ENCODE data around the gene HGS. TPM values are rescaled to one million over a fixed set of nuclear protein-coding genes. Genes with fewer than 3 reads are reported as not detected.

HGS gene
- total and polyA plus RNA-seq, 2 of the 13 experiments (the other 11 are each of a cell fraction or from before 2014, with no cell fraction given): 73.3 to 78.1 TPM

DNA sequence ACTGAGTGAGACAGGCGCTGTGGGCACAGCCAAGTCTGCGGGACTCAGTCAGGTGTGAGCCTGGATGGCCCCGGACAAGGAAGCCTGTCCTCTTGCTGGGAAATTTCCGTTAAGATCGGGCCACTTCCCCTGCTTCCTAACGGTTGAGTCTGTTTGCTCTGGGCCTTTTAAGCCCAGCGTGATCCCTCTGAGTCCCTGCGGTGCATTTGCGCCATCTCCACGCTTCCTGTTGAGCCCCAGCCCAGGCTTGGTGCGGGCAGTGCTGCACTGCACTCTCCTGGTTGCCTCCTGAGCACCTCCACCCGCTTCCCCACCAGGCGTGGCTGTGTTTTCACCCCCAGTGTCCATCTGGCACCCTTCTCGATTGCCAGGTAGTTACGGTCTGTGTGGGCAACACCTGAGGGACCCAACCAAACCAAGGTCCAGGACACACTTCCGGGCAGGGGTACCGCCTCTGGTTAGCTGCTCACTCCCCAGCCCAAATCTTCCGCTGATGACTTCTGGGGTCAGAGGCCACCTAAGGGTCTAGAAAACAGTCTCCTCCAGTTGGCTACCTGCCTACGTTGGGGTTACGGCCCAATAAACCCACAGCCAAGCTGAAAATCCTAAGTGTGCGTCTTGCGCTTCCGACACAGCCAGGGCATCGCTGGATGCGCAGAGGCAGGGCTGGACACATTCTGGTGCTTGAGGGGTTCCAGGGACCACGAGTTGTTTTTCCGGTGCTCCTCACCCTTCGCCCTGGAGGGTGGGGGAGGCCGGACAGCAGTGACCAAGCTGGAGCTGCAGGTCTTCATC, 26.9 kb downstream of the HGS start (continued):
- no peak for TF ChIP-seq ZFP37 (CRISPR knock-in tag; IDR thresholded peaks at IDR 0.05; ENCODE audit: borderline replicate concordance)
- no peak for TF ChIP-seq ZNF557 (CRISPR knock-in tag; IDR thresholded peaks at IDR 0.05)
- TF ChIP-seq POLR2A (IDR thresholded peaks at IDR 0.05; ENCODE audit: insufficient read depth in 1 of 2, low read depth in 2 of 2, low read length in 2 of 2): no peak; a peak in 1 of 4 replicates
- TF ChIP-seq ZNF253 (CRISPR knock-in tag; IDR thresholded peaks at IDR 0.05; ENCODE audit: borderline replicate concordance): no peak
- TF ChIP-seq SALL1 (CRISPR knock-in tag; IDR thresholded peaks at IDR 0.05): no peak
- TF ChIP-seq, protein P1, sequence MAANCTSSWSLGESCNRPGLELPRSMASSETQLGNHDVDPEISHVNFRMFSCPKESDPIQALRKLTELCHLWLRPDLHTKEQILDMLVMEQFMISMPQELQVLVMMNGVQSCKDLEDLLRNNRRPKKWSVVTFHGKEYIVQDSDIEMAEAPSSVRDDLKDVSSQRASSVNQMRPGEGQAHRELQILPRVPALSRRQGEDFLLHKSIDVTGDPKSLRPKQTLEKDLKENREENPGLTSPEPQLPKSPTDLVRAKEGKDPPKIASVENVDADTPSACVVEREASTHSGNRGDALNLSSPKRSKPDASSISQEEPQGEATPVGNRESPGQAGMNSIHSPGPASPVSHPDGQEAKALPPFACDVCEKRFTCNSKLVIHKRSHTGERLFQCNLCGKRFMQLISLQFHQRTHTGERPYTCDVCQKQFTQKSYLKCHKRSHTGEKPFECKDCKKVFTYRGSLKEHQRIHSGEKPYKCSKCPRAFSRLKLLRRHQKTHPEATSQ (CRISPR knock-in tag; IDR thresholded peaks at IDR 0.05; ENCODE audit: borderline replicate concordance): no peak
- TF ChIP-seq SKI (IDR thresholded peaks at IDR 0.05; ENCODE audit: partially characterized antibody): no peak
- TF ChIP-seq ZNF446 (CRISPR knock-in tag; IDR thresholded peaks at IDR 0.05): no peak
- TF ChIP-seq SRSF1 (optimal IDR thresholded peaks at IDR 0.05; ENCODE audit: low read depth, low read length): no peak
- TF ChIP-seq KLF16 (CRISPR knock-in tag; IDR thresholded peaks at IDR 0.05): no peak
- TF ChIP-seq, protein P2, sequence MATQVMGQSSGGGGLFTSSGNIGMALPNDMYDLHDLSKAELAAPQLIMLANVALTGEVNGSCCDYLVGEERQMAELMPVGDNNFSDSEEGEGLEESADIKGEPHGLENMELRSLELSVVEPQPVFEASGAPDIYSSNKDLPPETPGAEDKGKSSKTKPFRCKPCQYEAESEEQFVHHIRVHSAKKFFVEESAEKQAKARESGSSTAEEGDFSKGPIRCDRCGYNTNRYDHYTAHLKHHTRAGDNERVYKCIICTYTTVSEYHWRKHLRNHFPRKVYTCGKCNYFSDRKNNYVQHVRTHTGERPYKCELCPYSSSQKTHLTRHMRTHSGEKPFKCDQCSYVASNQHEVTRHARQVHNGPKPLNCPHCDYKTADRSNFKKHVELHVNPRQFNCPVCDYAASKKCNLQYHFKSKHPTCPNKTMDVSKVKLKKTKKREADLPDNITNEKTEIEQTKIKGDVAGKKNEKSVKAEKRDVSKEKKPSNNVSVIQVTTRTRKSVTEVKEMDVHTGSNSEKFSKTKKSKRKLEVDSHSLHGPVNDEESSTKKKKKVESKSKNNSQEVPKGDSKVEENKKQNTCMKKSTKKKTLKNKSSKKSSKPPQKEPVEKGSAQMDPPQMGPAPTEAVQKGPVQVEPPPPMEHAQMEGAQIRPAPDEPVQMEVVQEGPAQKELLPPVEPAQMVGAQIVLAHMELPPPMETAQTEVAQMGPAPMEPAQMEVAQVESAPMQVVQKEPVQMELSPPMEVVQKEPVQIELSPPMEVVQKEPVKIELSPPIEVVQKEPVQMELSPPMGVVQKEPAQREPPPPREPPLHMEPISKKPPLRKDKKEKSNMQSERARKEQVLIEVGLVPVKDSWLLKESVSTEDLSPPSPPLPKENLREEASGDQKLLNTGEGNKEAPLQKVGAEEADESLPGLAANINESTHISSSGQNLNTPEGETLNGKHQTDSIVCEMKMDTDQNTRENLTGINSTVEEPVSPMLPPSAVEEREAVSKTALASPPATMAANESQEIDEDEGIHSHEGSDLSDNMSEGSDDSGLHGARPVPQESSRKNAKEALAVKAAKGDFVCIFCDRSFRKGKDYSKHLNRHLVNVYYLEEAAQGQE (IDR thresholded peaks at IDR 0.05; ENCODE audit: borderline replicate concordance in 1 of 2, low read depth in 1 of 2, low read length in 2 of 2): no peak
- TF ChIP-seq SP4 (CRISPR knock-in tag; IDR thresholded peaks at IDR 0.05): no peak; the same call in 1 of the 2 replicates
- TF ChIP-seq NAIF1 (CRISPR knock-in tag; IDR thresholded peaks at IDR 0.05; ENCODE audit: borderline replicate concordance): no peak
- no peak for TF ChIP-seq ZNF614 (CRISPR knock-in tag; IDR thresholded peaks at IDR 0.05; ENCODE audit: borderline replicate concordance)
- no peak for TF ChIP-seq CC2D1A (CRISPR knock-in tag; IDR thresholded peaks at IDR 0.05)
- no peak for TF ChIP-seq PCBP1 (IDR thresholded peaks at IDR 0.05; ENCODE audit: borderline replicate concordance, low read depth, low read length)
- TF ChIP-seq KDM4B (CRISPR knock-in tag; IDR thresholded peaks at IDR 0.05): no peak
- TF ChIP-seq, protein P3, sequence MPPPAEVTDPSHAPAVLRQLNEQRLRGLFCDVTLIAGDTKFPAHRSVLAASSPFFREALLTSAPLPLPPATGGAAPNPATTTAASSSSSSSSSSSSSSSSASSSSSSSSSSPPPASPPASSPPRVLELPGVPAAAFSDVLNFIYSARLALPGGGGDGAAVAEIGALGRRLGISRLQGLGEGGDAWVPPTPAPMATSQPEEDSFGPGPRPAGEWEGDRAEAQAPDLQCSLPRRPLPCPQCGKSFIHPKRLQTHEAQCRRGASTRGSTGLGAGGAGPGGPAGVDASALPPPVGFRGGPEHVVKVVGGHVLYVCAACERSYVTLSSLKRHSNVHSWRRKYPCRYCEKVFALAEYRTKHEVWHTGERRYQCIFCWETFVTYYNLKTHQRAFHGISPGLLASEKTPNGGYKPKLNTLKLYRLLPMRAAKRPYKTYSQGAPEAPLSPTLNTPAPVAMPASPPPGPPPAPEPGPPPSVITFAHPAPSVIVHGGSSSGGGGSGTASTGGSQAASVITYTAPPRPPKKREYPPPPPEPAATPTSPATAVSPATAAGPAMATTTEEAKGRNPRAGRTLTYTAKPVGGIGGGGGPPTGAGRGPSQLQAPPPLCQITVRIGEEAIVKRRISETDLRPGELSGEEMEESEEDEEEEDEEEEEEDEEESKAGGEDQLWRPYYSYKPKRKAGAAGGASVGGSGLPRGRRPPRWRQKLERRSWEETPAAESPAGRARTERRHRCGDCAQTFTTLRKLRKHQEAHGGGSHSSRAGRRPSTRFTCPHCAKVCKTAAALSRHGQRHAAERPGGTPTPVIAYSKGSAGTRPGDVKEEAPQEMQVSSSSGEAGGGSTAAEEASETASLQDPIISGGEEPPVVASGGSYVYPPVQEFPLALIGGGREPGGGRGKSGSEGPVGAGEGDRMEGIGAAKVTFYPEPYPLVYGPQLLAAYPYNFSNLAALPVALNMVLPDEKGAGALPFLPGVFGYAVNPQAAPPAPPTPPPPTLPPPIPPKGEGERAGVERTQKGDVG (CRISPR knock-in tag; IDR thresholded peaks at IDR 0.05; ENCODE audit: borderline replicate concordance): 0 out of 2 replicates have a peak, but pooled peaks have one; percentile 54
- TF ChIP-seq ZNF24 (IDR thresholded peaks at IDR 0.05): no peak
- TF ChIP-seq, protein P4, sequence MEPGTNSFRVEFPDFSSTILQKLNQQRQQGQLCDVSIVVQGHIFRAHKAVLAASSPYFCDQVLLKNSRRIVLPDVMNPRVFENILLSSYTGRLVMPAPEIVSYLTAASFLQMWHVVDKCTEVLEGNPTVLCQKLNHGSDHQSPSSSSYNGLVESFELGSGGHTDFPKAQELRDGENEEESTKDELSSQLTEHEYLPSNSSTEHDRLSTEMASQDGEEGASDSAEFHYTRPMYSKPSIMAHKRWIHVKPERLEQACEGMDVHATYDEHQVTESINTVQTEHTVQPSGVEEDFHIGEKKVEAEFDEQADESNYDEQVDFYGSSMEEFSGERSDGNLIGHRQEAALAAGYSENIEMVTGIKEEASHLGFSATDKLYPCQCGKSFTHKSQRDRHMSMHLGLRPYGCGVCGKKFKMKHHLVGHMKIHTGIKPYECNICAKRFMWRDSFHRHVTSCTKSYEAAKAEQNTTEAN (CRISPR knock-in tag; conservative IDR thresholded peaks at IDR 0.05): no peak
